Nephron (organoid): Measurements from ENCODE around the gene CEACAM1.

Experiments used
- H3K27ac Mint-ChIP-seq, 3 experiments: 2 replicates each; pipeline ENCODE4 v1.8.0; 2020; ENCODE audit warnings: mixed read lengths in 3 of 3, mild to moderate bottlenecking in 2 of 3, moderate library complexity in 1 of 3
- H3K27me3 Mint-ChIP-seq: 2 replicates; pipeline ENCODE4 v1.8.0; 2021; ENCODE audit warnings: low read depth, mild to moderate bottlenecking, moderate library complexity, mixed read lengths
- H3K36me3 Mint-ChIP-seq: 2 replicates; pipeline ENCODE4 v1.8.0; 2020; ENCODE audit warnings: low read depth, mixed read lengths
- H3K4me1 Mint-ChIP-seq: 2 replicates; pipeline ENCODE4 v1.8.0; 2020; ENCODE audit warnings: mixed read lengths
- H3K4me3 Mint-ChIP-seq, 3 experiments: 2 replicates each; pipeline ENCODE4 v1.8.0; 2020; ENCODE audit warnings: mild to moderate bottlenecking in 3 of 3, mixed read lengths in 3 of 3, moderate library complexity in 2 of 3
- H3K9me3 Mint-ChIP-seq: 2 replicates; pipeline ENCODE4 v1.8.0; 2020; ENCODE audit warnings: mixed read lengths
- CTCF ChIP-seq, 3 experiments: fragments of 200-600 bp; sonication (generic); IDR thresholded peaks; one replicate each; pipeline ENCODE4 v1.5.0; 2021; ENCODE audit warnings: antibody characterized with exemption in 3 of 3; ENCODE audit not compliant: unreplicated experiment in 3 of 3

Gene CEACAM1

GRCh38 chr19:42472402-42473147 is 55.7 kb downstream of the CEACAM1 start:
- Mint-ChIP-seq H3K27me3 (peaks cover 7% of the 10 kb centered on the region), H3K9me3 (no peaks in the 10 kb centered on the region), H3K27ac (no peak overlapping the region), H3K36me3 (no peaks in the 10 kb centered on the region), H3K4me3 (no peak overlapping the region), H3K4me1 (no peaks in the 10 kb centered on the region)
- no peak for TF ChIP-seq CTCF (IDR thresholded peaks at IDR 0.05; ENCODE audit: unreplicated experiment in 3 of 3)

GRCh38 chr19:42471554-42472249 is 56.6 kb downstream of the CEACAM1 start:
- no peak overlapping the region for H3K4me3 Mint-ChIP-seq
- H3K27ac Mint-ChIP-seq = no peak overlapping the region
- peaks cover 6% of the 10 kb centered on the region for H3K4me1 Mint-ChIP-seq
- TF ChIP-seq CTCF (IDR thresholded peaks at IDR 0.05; ENCODE audit: unreplicated experiment in 3 of 3) = no peak
- peaks cover 7% of the 10 kb centered on the region for H3K27me3 Mint-ChIP-seq
- H3K36me3 Mint-ChIP-seq = no peaks in the 10 kb centered on the region
- no peaks in the 10 kb centered on the region for H3K9me3 Mint-ChIP-seq

GRCh38 chr19:42469311-42470235 is 58.7 kb downstream of the CEACAM1 start:
- H3K9me3 Mint-ChIP-seq = no peaks in the 10 kb centered on the region
- no peak overlapping the region for H3K27ac Mint-ChIP-seq
- H3K36me3 Mint-ChIP-seq = no peaks in the 10 kb centered on the region
- H3K27me3 Mint-ChIP-seq = peaks cover 3% of the 10 kb centered on the region
- peaks cover 15% of the 10 kb centered on the region for H3K4me1 Mint-ChIP-seq
- no peak overlapping the region for H3K4me3 Mint-ChIP-seq
- TF ChIP-seq CTCF (IDR thresholded peaks at IDR 0.05; ENCODE audit: unreplicated experiment in 3 of 3) = no peak

GRCh38 chr19:42468273-42468796 is 59.9 kb downstream of the CEACAM1 start:
- H3K27me3 Mint-ChIP-seq = no peaks in the 10 kb centered on the region
- TF ChIP-seq CTCF (IDR thresholded peaks at IDR 0.05; ENCODE audit: unreplicated experiment in 3 of 3) = no peak
- H3K4me3 Mint-ChIP-seq = no peak overlapping the region
- no peaks in the 10 kb centered on the region for H3K9me3 Mint-ChIP-seq
- peaks cover 15% of the 10 kb centered on the region for H3K4me1 Mint-ChIP-seq
- H3K36me3 Mint-ChIP-seq = no peaks in the 10 kb centered on the region
- no peak overlapping the region for H3K27ac Mint-ChIP-seq

- H3K27ac Mint-ChIP-seq = peak overlapping the region; percentile 11 to 61 (median 27)
- H3K36me3 Mint-ChIP-seq = no peaks in the 10 kb centered on the region
- H3K4me3 Mint-ChIP-seq = no peak overlapping the region
- H3K4me1 Mint-ChIP-seq = peaks cover 15% of the 10 kb centered on the region
- no peak for TF ChIP-seq CTCF (IDR thresholded peaks at IDR 0.05; ENCODE audit: unreplicated experiment in 3 of 3)
- no peaks in the 10 kb centered on the region for H3K27me3 Mint-ChIP-seq
- H3K9me3 Mint-ChIP-seq = no peaks in the 10 kb centered on the region
Measured at GRCh38 chr19:42467183-42467760, 61.0 kb downstream of the CEACAM1 start.
